ENCODE measurements around the gene MATN3. TPM values are rescaled to one million over a fixed set of nuclear protein-coding genes. Genes with fewer than 3 reads are reported as not detected.

The MATN3 gene
- total RNA-seq, 1 donor from 2014 or later, result not detected

DNA sequence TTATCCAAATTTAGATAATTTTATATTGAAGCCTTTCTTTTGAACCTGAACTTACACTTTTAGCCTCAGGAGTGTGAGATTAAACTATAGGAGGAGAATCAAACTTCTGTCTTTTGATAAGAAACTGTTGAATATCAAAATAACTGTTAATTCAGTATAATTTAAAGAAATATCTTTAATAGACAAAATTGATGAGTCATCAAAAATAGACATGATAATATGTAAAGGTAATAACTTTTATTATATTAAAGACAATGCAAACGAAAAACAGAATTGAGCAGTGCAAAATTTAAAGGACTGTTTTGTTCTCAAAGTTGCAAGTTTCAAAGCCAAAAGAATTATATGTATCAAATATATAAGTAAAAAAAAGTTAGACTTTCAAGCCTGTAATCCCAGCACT is 20.6 kb downstream of the MATN3 start:
- TF ChIP-seq, protein P1, sequence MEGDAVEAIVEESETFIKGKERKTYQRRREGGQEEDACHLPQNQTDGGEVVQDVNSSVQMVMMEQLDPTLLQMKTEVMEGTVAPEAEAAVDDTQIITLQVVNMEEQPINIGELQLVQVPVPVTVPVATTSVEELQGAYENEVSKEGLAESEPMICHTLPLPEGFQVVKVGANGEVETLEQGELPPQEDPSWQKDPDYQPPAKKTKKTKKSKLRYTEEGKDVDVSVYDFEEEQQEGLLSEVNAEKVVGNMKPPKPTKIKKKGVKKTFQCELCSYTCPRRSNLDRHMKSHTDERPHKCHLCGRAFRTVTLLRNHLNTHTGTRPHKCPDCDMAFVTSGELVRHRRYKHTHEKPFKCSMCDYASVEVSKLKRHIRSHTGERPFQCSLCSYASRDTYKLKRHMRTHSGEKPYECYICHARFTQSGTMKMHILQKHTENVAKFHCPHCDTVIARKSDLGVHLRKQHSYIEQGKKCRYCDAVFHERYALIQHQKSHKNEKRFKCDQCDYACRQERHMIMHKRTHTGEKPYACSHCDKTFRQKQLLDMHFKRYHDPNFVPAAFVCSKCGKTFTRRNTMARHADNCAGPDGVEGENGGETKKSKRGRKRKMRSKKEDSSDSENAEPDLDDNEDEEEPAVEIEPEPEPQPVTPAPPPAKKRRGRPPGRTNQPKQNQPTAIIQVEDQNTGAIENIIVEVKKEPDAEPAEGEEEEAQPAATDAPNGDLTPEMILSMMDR (IDR thresholded peaks at IDR 0.05), result no peak
- peaks cover 31% of the 10 kb centered on the region for H3K4me1 Mint-ChIP-seq
- ATAC-seq (ENCODE audit: low read depth) (no peak), DNase-seq (no peak)
- ChIA-PET POLR2A (no interaction called here), CTCF (no interaction called here)
- H3K9me3 Mint-ChIP-seq, result no peaks in the 10 kb centered on the region
- no peak overlapping the region for H3K4me3 Mint-ChIP-seq
- peaks cover 20% of the 10 kb centered on the region for H3K27me3 Mint-ChIP-seq
- H3K36me3 Mint-ChIP-seq (ENCODE audit: low read depth), result peaks cover 3% of the 10 kb centered on the region
- H3K27ac Mint-ChIP-seq, result no peak overlapping the region
- intact Hi-C loops (cut with micrococcal nuclease), result loop anchor here (2.0 to 5.0 kb wide), 5 partner anchors 21 to 1431 kb away; partner anchors contain the start of genes LDAH, MATN3, PUM2 and RDH14

DNA sequence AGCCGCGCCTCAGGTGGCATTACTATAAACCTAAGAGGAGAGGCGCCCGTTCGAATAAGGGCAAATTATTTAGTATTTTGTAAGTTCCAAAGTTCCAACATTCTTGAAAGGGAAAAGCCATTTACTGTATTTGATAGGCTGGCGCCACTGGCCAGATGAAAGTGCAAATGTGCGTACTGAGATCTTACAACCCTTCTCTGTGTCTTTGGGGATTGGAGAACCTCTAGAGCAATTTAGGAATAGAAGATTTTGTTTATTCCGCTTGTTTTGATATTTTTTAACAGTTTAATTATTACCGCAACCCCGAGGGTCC is 22.1 kb downstream of the MATN3 start:
- ATAC-seq (ENCODE audit: low read depth), result no peak
- H3K27ac Mint-ChIP-seq, result peak overlapping the region; percentile 85
- H3K4me3 Mint-ChIP-seq, result peak overlapping the region; percentile 91
- H3K27me3 Mint-ChIP-seq, result peaks cover 18% of the 10 kb centered on the region
- no peak for DNase-seq
- peaks cover 31% of the 10 kb centered on the region for H3K4me1 Mint-ChIP-seq
- ChIA-PET CTCF (no interaction called here), POLR2A (interaction anchor here (0.5 to 2.0 kb wide), 4 partner anchors 61 to 324 kb away, joined by 3 to 20 read pairs (median 3); partner anchors contain the start of genes LAPTM4A and TTC32)
- TF ChIP-seq, protein P1 (IDR thresholded peaks at IDR 0.05), result no peak
- intact Hi-C loops (cut with micrococcal nuclease), result loop anchor here (1.0 to 5.0 kb wide), 7 partner anchors 22 to 1430 kb away; partner anchors contain the start of genes LDAH, MATN3, PUM2 and RDH14
- H3K9me3 Mint-ChIP-seq, result no peaks in the 10 kb centered on the region
- H3K36me3 Mint-ChIP-seq (ENCODE audit: low read depth), result peaks cover 9% of the 10 kb centered on the region

DNA sequence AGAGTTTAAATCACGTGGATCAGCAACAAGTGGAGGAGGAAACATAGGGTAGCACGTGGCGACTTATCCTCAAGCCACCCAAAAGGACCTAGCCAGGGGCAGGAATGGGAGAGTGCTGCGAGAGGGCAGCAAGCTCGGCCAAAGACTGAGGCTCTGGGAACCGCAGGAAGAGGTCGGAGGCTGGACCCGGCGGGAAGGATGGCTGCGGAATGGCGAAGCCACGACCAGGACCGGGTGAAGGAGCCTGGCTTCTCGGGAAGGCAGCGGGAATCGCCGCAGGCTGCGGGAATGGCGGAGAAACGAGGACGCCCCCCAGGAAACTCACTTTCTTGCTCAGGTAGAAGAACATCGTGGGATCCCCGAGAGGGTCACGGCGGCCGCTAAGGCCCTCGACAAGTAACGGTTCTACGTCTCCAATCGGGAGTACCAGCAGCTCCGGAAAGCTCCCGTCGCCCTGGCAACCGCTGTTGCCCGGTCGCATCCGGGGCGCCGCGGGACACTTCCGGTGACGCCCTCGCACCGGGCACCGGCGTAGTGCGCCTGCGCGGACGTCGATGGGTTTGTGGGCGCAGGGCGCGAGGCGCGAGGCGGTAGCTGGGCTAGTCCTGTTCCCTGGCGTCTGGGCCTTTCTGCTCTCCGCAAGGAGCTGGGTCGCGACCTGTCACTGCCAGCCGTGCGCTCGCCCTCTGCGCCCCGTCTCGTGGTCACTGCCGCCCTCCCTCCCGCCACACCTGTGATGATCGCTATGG is 22.6 kb downstream of the MATN3 start, which contains the start of gene WDR35:
TSS of gene WDR35 (minus strand) at position 439 of the 749 bp plus-strand sequence. CDS start at position 349, 90 bp downstream.
- peak; percentile 93 for DNase-seq
- peak within 1 kb of the TSS; percentile 91 for H3K4me3 Mint-ChIP-seq
- TF ChIP-seq, protein P1 (IDR thresholded peaks at IDR 0.05), result no peak
- H3K27ac Mint-ChIP-seq, result peak within 1 kb of the TSS; percentile 85
- peaks cover 31% of the 10 kb centered on the region for H3K4me1 Mint-ChIP-seq
- H3K27me3 Mint-ChIP-seq, result peaks cover 18% of the 10 kb centered on the region
- peaks cover 9% of the 10 kb centered on the region for H3K36me3 Mint-ChIP-seq (ENCODE audit: low read depth)
- CTCF ChIA-PET, result interaction anchor here (0.6 kb wide), 1 partner anchor 97 kb away, joined by 3 read pairs; no protein-coding TSS in a partner anchor
- POLR2A ChIA-PET, result interaction anchor here (0.5 to 2.0 kb wide), 4 partner anchors 62 to 325 kb away, joined by 3 to 20 read pairs (median 3); partner anchors contain the start of genes LAPTM4A and TTC32
- ATAC-seq (ENCODE audit: low read depth), result peak; percentile 89
- intact Hi-C loops (cut with micrococcal nuclease), result loop anchor here (1.0 to 10.0 kb wide), 8 partner anchors 23 to 1429 kb away; partner anchors contain the start of genes LDAH, MATN3, PUM2 and RDH14
- no peaks in the 10 kb centered on the region for H3K9me3 Mint-ChIP-seq

DNA sequence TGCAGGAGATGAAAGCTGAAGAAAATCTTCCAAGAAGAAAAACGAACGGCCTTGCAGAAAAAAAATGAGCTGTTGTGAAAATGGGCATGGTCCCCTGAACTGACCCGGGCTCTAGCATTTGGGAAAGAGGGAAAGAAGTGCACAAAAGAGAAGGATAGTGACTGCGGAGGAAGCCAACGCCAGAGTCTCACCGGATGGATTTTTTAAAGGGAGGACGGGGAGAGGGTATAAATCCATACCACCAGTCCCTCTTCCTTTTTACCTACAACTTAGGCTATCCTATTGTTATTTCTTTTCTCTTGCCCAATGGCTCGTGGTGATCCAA is 23.2 kb downstream of the MATN3 start:
- peaks cover 31% of the 10 kb centered on the region for H3K4me1 Mint-ChIP-seq
- CTCF ChIA-PET, result interaction anchor here (0.6 kb wide), 1 partner anchor 96 kb away, joined by 3 read pairs; no protein-coding TSS in a partner anchor
- DNase-seq (no peak), ATAC-seq (ENCODE audit: low read depth) (no peak)
- intact Hi-C loops (cut with micrococcal nuclease), result loop anchor here (10.0 kb wide), 1 partner anchor 235 kb away; the partner anchor contains the start of gene SDC1
- H3K4me3 Mint-ChIP-seq, result peak overlapping the region; percentile 91
- H3K27ac Mint-ChIP-seq, result peak overlapping the region; percentile 85
- H3K36me3 Mint-ChIP-seq (ENCODE audit: low read depth), result peaks cover 11% of the 10 kb centered on the region
- TF ChIP-seq, protein P1 (IDR thresholded peaks at IDR 0.05), result no peak
- no peaks in the 10 kb centered on the region for H3K9me3 Mint-ChIP-seq
- H3K27me3 Mint-ChIP-seq, result peaks cover 16% of the 10 kb centered on the region
- POLR2A ChIA-PET, result interaction anchor here (1.2 to 2.0 kb wide), 3 partner anchors 62 to 74 kb away, joined by 3 to 20 read pairs (median 3); partner anchors contain the start of gene LAPTM4A

DNA sequence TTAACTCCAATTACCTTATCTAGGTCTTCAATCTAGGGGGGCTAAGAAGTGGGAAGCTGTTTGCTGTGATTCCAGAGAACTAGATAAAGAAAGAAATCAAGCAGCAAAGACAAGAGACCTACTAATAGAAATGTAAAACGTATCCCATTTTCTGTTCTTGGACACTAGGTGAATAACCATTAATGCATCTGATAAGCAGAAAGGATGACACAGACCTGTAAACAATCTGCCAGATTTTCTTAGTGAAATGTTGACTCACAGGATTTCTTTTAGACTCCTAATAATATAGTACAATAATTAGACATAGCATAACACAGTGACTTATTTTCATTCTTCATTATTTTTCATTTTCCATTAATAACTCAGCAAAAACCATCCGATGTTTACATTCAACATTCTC is 23.9 kb downstream of the MATN3 start:
- POLR2A ChIA-PET, result interaction anchor here (1.2 to 2.0 kb wide), 2 partner anchors 63 to 66 kb away, joined by 3 to 20 read pairs; partner anchors contain the start of gene LAPTM4A
- H3K36me3 Mint-ChIP-seq (ENCODE audit: low read depth), result peaks cover 13% of the 10 kb centered on the region
- H3K27ac Mint-ChIP-seq, result peak overlapping the region; percentile 6
- peaks cover 31% of the 10 kb centered on the region for H3K4me1 Mint-ChIP-seq
- H3K9me3 Mint-ChIP-seq, result no peaks in the 10 kb centered on the region
- DNase-seq (no peak), ATAC-seq (ENCODE audit: low read depth) (no peak)
- peak overlapping the region; percentile 91 for H3K4me3 Mint-ChIP-seq
- CTCF ChIA-PET, result interaction anchor here (1.0 to 1.4 kb wide), 2 partner anchors 27 to 33 kb away, joined by 3 read pairs; no protein-coding TSS in a partner anchor
- H3K27me3 Mint-ChIP-seq, result peaks cover 14% of the 10 kb centered on the region
- intact Hi-C loops (cut with micrococcal nuclease), result loop anchor here (10.0 kb wide), 1 partner anchor 236 kb away; the partner anchor contains the start of gene SDC1
- TF ChIP-seq, protein P1 (IDR thresholded peaks at IDR 0.05), result no peak
